Measurements from ENCODE around the gene CNOT3.

The CNOT3 gene

GRCh38 chr19:54109651-54110050 is 27.9 kb upstream of the CNOT3 start:
- no peak overlapping the region for H3K4me3 ChIP-seq (ENCODE audit: insufficient read depth, low read length, poor library complexity, severe bottlenecking)
- H3K36me3 ChIP-seq (ENCODE audit: low read length) = no peaks in the 10 kb centered on the region
- no peak overlapping the region for H3K4me2 ChIP-seq (ENCODE audit: low read depth, low read length, poor library complexity, severe bottlenecking)
- no peaks in the 10 kb centered on the region for H3K9me2 ChIP-seq (replicated peaks; ENCODE audit: insufficient read depth, low read length)
- TF ChIP-seq EZH2phosphoT487 (conservative IDR thresholded peaks at IDR 0.05; ENCODE audit: low read length) = no peak
- TF ChIP-seq, protein P1, sequence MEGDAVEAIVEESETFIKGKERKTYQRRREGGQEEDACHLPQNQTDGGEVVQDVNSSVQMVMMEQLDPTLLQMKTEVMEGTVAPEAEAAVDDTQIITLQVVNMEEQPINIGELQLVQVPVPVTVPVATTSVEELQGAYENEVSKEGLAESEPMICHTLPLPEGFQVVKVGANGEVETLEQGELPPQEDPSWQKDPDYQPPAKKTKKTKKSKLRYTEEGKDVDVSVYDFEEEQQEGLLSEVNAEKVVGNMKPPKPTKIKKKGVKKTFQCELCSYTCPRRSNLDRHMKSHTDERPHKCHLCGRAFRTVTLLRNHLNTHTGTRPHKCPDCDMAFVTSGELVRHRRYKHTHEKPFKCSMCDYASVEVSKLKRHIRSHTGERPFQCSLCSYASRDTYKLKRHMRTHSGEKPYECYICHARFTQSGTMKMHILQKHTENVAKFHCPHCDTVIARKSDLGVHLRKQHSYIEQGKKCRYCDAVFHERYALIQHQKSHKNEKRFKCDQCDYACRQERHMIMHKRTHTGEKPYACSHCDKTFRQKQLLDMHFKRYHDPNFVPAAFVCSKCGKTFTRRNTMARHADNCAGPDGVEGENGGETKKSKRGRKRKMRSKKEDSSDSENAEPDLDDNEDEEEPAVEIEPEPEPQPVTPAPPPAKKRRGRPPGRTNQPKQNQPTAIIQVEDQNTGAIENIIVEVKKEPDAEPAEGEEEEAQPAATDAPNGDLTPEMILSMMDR (IDR thresholded peaks at IDR 0.05; ENCODE audit: insufficient read depth, low read length, poor library complexity, severe bottlenecking) = no peak
- H3K9me3 ChIP-seq (ENCODE audit: insufficient read depth, low read length) = no peaks in the 10 kb centered on the region
- no peak overlapping the region for H3K27ac ChIP-seq (ENCODE audit: low read depth, low read length)
- H4K20me1 ChIP-seq (ENCODE audit: low read depth, low read length) = no peaks in the 10 kb centered on the region
- H3K79me2 ChIP-seq (ENCODE audit: insufficient read depth, low read length) = peaks cover 13% of the 10 kb centered on the region; the same call in 1 of the 2 replicates
- no peak overlapping the region for H3K9ac ChIP-seq (ENCODE audit: low read length)
- H3F3A ChIP-seq (ENCODE audit: insufficient read depth) = 0 out of 2 replicates have a peak, but pooled peaks cover 5% of the 10 kb centered on the region
- H3K27me3 ChIP-seq (ENCODE audit: low read length) = no peaks in the 10 kb centered on the region
- no peak overlapping the region for H2AFZ ChIP-seq (ENCODE audit: low read depth, low read length, severe bottlenecking)

DNA sequence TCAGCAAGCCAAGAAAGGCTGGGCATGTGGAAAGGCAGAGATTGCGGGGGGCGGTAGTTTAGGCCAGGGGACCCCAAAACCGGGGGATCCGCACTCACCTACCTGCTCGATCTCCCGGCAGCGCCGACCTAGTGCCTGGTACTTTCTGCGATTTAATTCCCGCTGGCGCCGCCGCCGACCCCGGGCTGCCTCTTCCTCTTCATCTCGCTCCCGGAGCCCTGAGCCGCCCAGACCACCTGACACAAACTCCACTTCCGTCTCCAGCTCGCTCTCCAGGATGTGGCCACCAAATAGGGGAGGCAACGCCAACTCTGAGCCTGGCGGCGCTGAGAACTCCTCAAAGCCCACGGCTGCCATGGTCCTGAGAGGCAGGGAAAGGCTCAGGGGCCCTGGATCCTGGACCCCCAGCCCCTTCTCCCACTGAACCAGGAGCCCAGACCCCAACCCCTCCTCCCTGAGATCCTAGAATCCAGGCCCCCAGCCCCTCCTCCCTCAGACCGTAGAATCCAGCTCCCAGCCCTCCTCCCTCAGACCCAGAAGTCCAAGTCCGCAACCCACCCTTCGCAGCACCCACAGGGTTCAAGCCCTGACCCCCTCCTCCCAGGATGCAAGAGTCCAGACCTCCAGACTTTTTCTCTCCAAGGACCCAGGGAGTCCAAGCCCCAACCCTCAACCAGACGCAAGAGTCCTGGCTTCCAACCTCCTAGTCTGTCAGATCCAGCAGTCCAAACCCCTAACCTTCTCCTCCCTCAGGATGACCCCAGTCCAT is 23.0 kb upstream of the CNOT3 start:
- Histone ChIP-seq H2AFZ (ENCODE audit: low read depth, low read length, severe bottlenecking) (no peak overlapping the region), H3K79me2 (ENCODE audit: insufficient read depth, low read length) (peaks cover 32% of the 10 kb centered on the region), H3K27me3 (ENCODE audit: low read length) (no peaks in the 10 kb centered on the region), H3K4me3 (ENCODE audit: insufficient read depth, low read length, poor library complexity, severe bottlenecking) (peak overlapping the region; percentile 78), H3K36me3 (ENCODE audit: low read length) (no peaks in the 10 kb centered on the region), H3K9me3 (ENCODE audit: insufficient read depth, low read length) (no peaks in the 10 kb centered on the region), H3K27ac (ENCODE audit: low read depth, low read length) (peak overlapping the region; percentile 72), H4K20me1 (ENCODE audit: low read depth, low read length) (no peaks in the 10 kb centered on the region), H3F3A (ENCODE audit: insufficient read depth) (0 out of 2 replicates have a peak, but pooled peaks cover 5% of the 10 kb centered on the region), H3K9me2 (replicated peaks; ENCODE audit: insufficient read depth, low read length) (no peaks in the 10 kb centered on the region), H3K4me2 (ENCODE audit: low read depth, low read length, poor library complexity, severe bottlenecking) (peak overlapping the region; percentile 84), H3K9ac (ENCODE audit: low read length) (peak overlapping the region; percentile 69)
- no peak for TF ChIP-seq EZH2phosphoT487 (conservative IDR thresholded peaks at IDR 0.05; ENCODE audit: low read length)
- TF ChIP-seq, protein P1 (IDR thresholded peaks at IDR 0.05; ENCODE audit: insufficient read depth, low read length, poor library complexity, severe bottlenecking) = no peak

- Histone ChIP-seq H3K36me3 (ENCODE audit: low read length) (no peaks in the 10 kb centered on the region), H3K9me2 (replicated peaks; ENCODE audit: insufficient read depth, low read length) (no peaks in the 10 kb centered on the region), H3K79me2 (ENCODE audit: insufficient read depth, low read length) (peaks cover 32% of the 10 kb centered on the region), H3K9ac (ENCODE audit: low read length) (peak within 1 kb of the TSS; percentile 69), H3K27me3 (ENCODE audit: low read length) (no peaks in the 10 kb centered on the region), H3K9me3 (ENCODE audit: insufficient read depth, low read length) (no peaks in the 10 kb centered on the region), H2AFZ (ENCODE audit: low read depth, low read length, severe bottlenecking) (peak within 1 kb of the TSS; percentile 67), H3F3A (ENCODE audit: insufficient read depth) (0 out of 2 replicates have a peak, but pooled peaks cover 5% of the 10 kb centered on the region), H3K27ac (ENCODE audit: low read depth, low read length) (peak within 1 kb of the TSS; percentile 72), H3K4me2 (ENCODE audit: low read depth, low read length, poor library complexity, severe bottlenecking) (peak within 1 kb of the TSS; percentile 84), H4K20me1 (ENCODE audit: low read depth, low read length) (no peaks in the 10 kb centered on the region), H3K4me3 (ENCODE audit: insufficient read depth, low read length, poor library complexity, severe bottlenecking) (peak within 1 kb of the TSS; percentile 78)
- TF ChIP-seq, protein P1 (IDR thresholded peaks at IDR 0.05; ENCODE audit: insufficient read depth, low read length, poor library complexity, severe bottlenecking) = no peak
- TF ChIP-seq EZH2phosphoT487 (conservative IDR thresholded peaks at IDR 0.05; ENCODE audit: low read length) = no peak
Measured at GRCh38 chr19:54115109-54116063, 22.2 kb upstream of the CNOT3 start, which contains the start of the genes PRPF31 and TFPT. Gene PRPF31, plus strand, starts transcription at chr19:54115754. Its CDS starts 2,525 bp downstream, at chr19:54118279. Gene TFPT, minus strand, starts transcription at chr19:54115657. Its CDS starts 388 bp downstream, at chr19:54115269.

All from SU-DHL-6 (cell line).